Epithelial cell of proximal tubule (primary cell): Measurements from ENCODE around the gene HIF1AN. TPM values are rescaled to one million over a fixed set of nuclear protein-coding genes. Genes with fewer than 3 reads are reported as not detected.
A peak's percentile ranks its signal among the peaks of the same experiment; 100 is the strongest.
"Not testable (repeated sequence)": the region's sequence is repeated elsewhere in the genome, so short reads cannot be mapped to it uniquely, and the experiment has no call there.

Experiments used
- DNase-seq: peaks from one replicate; pipeline ENCODE4 v3.0.0-alpha.2; 2011; ENCODE audit warnings: low read depth
- H3K4me3 ChIP-seq: 2 replicates; pipeline ENCODE4 v1.5.1; 2011; ENCODE audit warnings: low read depth, mild to moderate bottlenecking, low read length
- total RNA-seq: library from RNA; depleted of rRNA; stranded (reverse); fragments of >200 nt; gene quantifications from 2 replicates; pipeline ENCODE4 v1.2.3, GENCODE V29; 2015
- TF ChIP-seq, protein P1 (sequence below): conservative IDR thresholded peaks from 2 replicates; pipeline ENCODE4 v1.5.1; 2012; ENCODE audit warnings: low read depth, mild to moderate bottlenecking, low read length

The HIF1AN gene
- total RNA-seq, 1 donor from 2014 or later = 7.0 TPM

DNA sequence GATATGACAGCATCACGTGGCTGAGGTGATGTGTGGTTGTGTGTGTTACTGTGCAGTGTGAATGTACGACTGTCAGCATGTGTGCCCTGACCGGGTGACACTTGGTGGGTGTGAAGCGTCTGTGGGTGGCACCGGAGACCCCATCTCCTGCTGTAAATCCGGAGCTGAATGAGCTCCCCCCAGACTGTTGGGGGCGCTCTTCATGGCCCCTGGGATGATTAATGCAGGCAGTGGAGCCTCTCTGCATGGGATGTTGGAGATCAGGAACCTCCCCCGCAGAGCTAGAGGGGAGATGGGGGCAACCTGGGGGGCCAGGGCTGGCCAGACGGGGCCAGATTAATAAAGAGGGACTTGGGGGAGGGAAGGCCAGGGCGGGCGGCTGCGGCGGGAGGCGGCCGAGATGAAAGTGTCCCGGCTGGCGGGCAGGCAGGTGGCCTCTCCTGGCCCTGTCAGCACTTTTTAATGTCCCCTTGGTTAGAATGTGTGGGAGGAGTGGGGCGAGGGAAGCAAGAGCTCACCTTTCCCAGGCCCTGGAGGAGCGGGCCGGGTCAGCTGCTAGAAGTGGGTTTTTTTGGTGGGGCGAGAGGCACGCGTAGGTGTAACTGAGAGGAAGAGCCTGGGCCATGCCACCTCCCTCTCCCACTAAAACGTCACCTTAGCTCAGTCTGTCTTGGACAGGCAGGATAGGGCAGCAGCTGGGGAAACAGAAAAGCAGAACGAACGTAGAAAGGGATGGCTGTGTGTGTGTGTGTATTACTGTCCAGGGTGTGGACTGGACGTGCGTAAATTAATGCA lies 34.1 kb downstream of the HIF1AN start:
- TF ChIP-seq, protein P1, sequence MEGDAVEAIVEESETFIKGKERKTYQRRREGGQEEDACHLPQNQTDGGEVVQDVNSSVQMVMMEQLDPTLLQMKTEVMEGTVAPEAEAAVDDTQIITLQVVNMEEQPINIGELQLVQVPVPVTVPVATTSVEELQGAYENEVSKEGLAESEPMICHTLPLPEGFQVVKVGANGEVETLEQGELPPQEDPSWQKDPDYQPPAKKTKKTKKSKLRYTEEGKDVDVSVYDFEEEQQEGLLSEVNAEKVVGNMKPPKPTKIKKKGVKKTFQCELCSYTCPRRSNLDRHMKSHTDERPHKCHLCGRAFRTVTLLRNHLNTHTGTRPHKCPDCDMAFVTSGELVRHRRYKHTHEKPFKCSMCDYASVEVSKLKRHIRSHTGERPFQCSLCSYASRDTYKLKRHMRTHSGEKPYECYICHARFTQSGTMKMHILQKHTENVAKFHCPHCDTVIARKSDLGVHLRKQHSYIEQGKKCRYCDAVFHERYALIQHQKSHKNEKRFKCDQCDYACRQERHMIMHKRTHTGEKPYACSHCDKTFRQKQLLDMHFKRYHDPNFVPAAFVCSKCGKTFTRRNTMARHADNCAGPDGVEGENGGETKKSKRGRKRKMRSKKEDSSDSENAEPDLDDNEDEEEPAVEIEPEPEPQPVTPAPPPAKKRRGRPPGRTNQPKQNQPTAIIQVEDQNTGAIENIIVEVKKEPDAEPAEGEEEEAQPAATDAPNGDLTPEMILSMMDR = peak; percentile 30
- DNase-seq = no peak
- peak overlapping the region; percentile 39 for H3K4me3 ChIP-seq

DNA sequence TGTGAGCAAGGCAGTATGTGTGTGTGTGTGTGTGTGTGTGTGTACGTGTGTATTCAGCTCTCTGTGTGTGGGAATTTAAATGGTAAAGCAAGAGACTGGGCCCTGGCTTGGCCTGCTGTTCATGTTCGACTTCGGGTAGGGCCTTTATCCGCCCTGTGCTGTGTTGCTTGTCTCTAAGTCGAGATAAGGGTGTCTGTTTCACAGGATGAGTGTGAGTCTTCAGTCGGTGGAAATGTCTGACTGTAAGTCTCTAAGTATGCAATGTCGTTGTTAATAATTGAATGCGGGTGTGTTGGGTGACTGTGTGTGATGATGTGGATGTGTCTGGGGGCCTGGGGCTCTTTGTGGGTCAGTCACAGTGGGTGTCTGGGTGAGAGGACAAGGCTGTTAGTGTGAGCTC lies 34.8 kb downstream of the HIF1AN start:
- no peak for DNase-seq
- no peak overlapping the region for H3K4me3 ChIP-seq
- TF ChIP-seq, protein P1 = no peak

DNA sequence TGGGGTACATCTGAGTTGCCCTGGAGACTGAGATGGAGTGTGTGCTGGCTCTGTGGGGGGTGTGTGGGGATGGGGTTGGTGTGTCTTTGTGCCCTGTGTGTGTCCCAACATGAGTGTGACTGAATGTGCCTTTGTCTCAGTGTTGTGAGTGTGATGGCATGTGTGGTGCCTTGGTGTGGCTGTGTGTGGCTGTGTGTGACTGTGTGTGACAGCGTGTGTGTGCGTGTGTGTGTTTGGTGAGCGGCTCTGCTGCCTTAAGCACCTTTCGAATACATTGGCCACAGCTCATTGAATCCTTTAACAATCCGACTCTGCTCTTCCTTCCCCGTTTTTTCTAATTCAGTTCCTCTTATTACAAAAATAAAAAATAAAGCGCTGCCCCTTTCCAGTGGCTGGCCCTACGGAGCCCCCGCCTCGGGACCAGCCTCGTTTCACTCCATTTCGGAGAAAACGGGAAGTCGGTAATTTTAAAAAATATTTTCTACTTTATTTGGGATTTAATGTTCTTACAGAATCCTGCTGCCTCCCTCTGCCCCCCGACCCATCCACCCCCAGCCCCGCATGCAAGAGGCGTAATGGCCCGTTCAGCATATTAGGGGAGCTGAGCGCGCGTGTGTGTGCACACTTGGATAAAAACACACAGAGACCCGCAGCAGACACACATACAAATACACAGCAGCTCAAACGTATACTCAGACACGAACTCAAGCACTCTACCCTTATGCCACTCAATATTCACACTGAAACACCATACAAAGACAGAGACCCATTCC lies 35.5 kb downstream of the HIF1AN start:
- no peak overlapping the region for H3K4me3 ChIP-seq
- TF ChIP-seq, protein P1 = no peak
- no peak for DNase-seq

DNA sequence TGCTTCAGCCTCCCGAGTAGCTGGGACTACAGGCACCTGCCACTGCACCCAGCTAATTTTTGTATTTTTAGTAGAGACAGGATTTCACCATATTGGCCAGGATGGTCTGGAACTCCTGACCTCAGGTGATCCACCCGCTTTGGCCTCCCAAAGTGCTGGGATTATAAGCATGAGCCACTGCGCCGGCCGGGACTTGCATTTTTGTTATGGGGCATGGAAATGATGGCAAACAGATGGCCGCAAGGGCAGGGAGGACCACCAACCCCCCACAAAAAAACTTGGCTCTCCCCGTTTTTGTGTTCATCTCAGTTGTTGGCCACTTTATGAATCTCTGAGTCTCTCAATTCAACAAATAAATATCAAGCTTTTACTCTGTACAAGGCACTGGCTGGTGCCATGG lies 39.4 kb downstream of the HIF1AN start:
- not testable (repeated sequence) for H3K4me3 ChIP-seq

DNA sequence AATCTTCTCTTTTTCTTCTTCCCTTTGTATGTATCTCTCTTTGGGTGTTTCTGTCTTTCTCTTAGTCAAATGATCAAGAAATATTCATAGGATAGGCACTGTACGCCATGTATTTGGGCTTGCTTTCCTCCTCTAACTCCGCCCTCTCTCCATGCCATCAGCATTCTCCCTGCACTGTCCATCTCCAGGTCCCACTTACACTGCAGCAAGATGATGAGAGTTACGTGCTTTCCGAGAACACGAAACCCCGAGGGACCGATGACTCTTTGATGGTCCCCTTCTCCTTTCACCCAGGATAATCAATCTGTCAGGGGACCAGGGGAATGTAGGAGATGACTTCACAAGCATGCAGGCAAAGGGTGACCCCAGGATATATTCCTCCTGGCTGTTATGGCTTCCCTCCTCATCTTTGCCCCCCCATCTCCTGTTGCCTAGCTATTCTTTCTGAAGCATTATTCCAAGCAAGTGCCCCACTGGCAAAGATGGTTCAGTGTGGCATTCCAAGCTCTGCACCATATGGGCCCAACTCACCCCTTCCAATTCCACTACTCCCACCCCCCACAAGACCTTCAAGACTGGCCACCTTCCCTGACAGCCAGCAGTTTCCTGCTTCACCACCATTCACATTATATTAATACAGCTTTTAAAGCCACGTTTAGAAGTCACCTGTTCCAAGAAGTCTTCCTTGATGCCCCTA lies 40.0 kb downstream of the HIF1AN start:
- no peak for DNase-seq
- TF ChIP-seq, protein P1 = no peak
- H3K4me3 ChIP-seq = no peak overlapping the region

More for the DNA sequence above, 39.4 kb downstream of the HIF1AN start:
- DNase-seq = not testable (repeated sequence)

DNA sequence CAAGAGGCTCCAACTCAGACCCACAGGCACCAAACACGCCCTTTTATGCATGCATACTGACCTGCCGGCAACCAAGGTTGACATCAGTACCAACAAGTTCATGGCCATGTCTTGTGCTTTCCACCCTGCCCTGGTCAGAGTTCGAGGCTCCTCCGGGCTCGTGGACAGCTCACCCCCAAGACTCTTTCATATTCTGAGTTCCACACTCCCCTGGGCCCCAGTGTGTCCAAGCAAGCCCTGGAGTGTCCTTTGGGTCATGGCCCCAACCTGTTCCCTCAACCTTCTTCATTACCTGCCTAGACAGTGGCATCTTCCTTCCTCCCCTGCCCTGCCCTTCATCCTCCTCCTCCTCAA lies 40.5 kb downstream of the HIF1AN start:
- H3K4me3 ChIP-seq = no peak overlapping the region
- no peak for DNase-seq
- TF ChIP-seq, protein P1 = no peak
